GM18517 (cell line): Measurements from ENCODE around the gene NCR3LG1.
A peak's percentile ranks its signal among the peaks of the same experiment; 100 is the strongest.

Experiments
- ATAC-seq: cut with Tn5 transposase; IDR thresholded peaks from one replicate; pipeline ENCODE4 v1.9.1; 2021; ENCODE audit warnings: mild to moderate bottlenecking, moderate library complexity; ENCODE audit not compliant: unreplicated experiment

NCR3LG1 gene

DNA sequence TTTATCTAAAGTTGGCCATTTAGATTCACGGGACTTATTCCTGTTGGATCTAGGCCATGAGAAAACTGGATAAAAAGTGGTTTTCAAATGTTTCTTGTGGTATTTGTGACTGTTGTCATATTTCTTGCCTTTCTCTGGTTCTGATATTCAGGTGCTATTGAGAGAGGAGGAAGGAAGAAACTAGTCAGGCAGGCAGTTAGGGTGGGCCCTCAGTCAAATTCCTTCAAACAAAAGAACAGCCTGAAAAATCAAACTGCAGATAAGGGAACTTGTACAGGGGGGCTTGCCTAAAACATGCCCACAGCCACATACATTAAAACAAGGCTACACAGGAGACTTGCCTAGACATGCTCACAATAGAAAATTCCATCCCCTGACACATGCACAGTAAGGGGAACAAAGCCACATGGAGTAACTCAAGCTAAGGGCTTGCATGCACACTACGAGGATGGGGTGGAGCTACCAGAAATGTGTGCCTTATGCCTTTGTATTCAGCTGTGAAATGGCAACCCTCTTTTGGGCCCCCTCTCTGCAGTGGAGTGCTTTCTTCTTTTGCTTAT is 18.2 kb downstream of the NCR3LG1 start:
- no peak for ATAC-seq

DNA sequence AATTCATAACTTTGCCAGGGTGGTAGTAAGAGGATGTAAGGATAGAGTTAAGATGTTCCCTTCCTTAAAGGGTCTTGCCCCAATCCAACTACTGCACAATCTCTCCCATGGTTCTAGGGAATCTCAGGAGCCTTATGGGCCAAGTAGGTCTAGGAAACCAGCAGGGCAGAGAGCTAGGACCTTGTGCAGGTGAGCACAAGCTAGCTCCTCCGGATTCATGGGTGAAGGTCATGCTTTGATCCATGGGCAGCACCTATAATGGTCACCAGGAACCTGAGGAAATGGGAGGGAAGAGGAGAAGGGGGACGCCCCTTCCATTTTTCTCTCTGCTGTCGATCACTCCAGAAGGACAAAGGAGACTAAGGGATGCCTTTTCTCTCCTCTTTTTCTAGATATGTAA is 20.0 kb downstream of the NCR3LG1 start:
- no peak for ATAC-seq

GRCh38 chr11:17375547-17375946 is 23.9 kb downstream of the NCR3LG1 start:
- no peak for ATAC-seq

DNA sequence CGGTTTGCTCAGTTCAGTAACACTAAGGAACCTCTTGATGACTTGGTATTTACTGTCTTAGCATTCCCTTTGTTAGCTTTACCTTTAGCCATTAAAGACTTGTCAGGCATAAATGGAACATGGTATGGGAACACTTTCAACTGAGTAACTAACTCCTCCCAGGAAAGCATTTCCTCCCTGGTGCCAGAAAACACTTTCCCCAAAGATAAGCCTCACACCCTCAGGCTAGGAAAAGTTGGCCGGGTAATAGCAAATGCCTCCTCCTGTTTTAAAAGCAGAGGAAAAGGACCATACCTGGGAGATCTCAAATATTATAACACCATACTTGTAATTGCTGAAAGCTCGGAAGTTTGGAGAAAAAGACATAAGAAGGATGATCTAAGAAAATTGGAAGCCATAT is 24.9 kb downstream of the NCR3LG1 start:
- ATAC-seq, result no peak

- ATAC-seq, result no peak
These were observed 27.1 kb downstream of the NCR3LG1 start for GRCh38 chr11:17378655-17379054.

DNA sequence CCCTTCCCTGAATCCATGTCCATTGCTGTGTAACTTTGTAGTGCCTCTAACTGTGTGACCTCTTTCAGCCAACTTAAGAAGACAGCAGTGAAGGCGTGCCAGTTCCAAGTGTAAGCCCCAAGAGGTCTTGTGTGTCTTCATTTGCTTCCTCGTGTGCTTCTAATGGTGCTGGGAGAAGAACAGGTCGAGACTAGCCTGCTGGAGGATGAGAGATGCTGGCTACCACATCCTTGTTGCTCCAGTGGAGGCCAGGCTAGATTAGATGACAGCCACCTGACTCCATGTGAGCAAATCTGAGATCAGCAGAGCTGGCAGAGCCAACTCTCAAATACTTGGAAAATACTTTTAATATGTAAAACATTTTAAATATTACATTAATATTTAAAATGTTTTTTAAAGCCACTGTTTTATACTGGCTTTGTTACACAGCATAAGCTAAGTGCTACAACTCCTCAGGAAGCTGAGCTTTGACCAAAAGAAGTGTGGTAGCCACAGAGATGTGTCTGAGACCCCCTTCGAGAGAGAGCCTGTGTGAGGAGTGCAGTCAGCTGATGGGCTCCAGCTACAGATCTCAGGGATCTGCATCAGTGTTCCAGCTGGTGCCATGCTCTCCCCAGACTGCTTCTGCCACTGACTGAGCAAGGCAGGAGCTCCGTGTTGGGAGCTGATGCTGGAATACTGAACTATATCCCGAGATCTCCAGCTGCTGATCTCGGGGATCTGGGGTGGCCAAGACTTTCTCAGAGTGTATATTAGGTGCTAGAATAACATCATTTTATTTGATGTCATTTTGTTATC is 28.0 kb downstream of the NCR3LG1 start:
- ATAC-seq, result no peak

GRCh38 chr11:17381156-17381555 is 29.6 kb downstream of the NCR3LG1 start:
- no peak for ATAC-seq

DNA sequence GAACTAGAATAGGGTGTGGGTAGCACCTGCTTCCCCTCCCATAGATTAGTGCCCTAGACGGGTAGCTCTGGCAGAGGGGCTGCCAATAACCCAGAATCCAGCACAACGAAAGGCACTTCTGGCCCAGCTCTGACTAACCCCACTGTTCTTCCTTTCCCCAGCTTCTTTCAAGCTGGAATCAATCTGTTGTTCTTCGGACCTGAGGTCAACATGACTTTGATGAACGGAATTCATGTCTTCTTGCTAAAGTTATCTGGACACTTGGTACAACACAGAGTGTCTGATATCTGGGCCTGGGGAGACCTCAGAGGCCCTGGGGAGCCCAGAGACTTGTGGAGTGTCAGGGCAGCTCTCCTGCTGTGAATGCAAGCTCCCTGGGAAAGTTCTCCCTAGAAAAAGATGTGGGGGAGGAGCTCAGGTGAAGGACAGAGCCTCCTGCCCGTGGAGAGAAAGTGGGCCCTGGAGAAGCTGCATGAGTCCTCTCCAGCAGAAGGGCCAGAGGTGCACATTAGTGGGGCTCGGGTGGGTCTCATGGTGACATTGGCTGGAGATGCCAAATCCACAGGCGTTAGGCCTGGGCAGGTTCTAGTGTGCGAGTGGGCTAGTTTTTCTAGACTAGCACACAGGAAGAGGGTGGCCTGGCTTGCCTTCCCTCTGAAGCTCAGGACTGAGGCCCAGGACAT is 30.6 kb downstream of the NCR3LG1 start:
- no peak for ATAC-seq

- ATAC-seq, result no peak
These were observed 31.9 kb downstream of the NCR3LG1 start for GRCh38 chr11:17383461-17383860.

GRCh38 chr11:17384002-17384511 is 32.5 kb downstream of the NCR3LG1 start:
- peak; percentile 58 for ATAC-seq

GRCh38 chr11:17385492-17385891 is 33.9 kb downstream of the NCR3LG1 start:
- ATAC-seq, result no peak

- ATAC-seq, result no peak
These were observed 34.3 kb downstream of the NCR3LG1 start for GRCh38 chr11:17385926-17386325.

DNA sequence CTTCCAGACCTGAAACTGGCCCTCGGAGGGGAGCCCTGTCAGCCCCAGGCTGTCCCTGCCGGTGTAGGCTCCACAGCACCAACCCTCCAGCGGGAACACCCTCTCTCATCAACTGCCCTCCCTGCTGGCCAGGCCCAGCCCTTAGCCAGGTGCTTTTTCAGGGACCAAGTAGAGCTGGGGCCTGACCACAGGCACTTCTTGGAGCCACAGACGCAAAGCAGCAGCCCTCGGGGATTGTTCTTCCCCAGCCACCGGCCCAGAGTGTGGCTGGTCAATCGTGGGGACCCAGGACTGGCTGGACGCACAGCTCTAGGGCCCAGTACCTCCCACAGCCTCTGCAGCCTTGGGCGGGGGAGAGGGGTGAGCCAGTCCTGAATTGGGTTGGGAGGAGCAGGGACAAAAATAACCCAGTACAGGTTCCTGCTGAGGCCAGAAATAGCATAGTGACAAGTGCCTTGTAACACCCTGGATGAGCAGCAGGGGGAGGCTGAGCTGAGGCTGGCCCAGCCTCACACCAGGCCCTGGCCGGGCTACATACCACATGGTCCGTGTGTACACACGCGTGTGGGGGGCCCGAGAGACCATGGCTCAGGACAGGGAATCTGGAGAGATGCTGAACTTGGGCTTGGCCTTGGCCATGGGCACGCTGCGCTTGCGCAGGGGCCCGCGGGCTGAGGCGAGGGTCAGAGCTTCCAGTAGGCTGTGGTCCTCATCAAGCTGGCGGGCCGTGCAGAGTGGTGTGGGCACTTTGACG is 34.9 kb downstream of the NCR3LG1 start:
- peak; percentile 56 for ATAC-seq

GRCh38 chr11:17387254-17387653 is 35.7 kb downstream of the NCR3LG1 start:
- no peak for ATAC-seq

DNA sequence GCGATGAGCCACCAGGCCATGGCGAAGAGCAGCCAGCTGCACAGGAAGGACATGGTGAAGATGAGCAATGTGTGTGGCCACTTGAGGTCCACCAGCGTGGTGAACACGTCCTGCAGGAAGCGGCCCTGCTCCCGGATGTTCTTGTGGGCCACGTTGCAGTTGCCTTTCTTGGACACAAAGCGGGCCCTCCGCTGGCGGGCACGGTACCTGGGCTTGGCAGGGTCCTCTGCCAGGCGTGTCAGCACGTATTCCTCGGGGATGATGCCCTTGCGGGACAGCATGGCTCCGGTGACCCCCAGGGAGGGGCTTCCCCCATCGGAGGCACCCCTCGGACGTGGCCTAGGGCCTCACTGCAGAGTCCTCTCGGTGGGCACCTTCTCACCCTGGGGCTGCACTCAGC is 36.2 kb downstream of the NCR3LG1 start:
- no peak for ATAC-seq

DNA sequence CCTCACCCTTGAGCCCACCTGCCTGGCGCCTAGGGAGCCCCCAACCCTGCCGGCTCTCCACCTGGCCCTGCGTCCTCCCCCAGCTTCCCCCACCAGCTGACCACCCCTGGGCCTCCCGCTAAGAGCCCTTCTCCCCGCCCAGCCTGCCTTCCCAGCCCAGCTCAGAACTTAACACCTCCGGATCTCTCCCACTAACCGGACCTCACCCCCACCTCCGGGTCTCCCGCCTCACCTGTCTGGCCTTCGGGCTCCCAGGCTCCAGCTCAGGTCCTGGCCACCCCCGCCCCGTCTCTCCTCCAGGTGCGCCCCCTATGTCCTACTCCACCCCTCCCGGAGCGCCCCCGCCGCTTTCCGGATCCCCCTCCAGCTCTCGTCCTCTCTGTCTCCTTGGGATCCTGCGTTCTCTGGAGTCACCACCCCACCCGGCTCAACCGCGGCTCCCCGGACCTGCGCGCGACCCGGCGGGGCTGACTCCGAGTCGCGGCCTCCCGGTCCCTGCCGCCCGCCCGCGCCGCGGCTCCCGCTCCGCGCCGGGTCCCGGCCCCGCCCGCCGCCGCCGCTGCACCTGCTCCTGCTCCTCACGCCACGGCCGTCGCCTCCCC is 37.1 kb downstream of the NCR3LG1 start, which contains the start of gene KCNJ11:
KCNJ11 (minus strand) TSS at position 51 of the 602 bp plus-strand sequence. CDS start 568 bp downstream, outside the sequence.
- no peak for ATAC-seq

GRCh38 chr11:17389211-17389956 is 37.8 kb downstream of the NCR3LG1 start:
- ATAC-seq, result no peak

- no peak for ATAC-seq
These were observed 38.5 kb downstream of the NCR3LG1 start for GRCh38 chr11:17389957-17390649.
